H1 (cell line): ENCODE data around the gene HIC2. TPM values are rescaled to one million over a fixed set of nuclear protein-coding genes. Genes with fewer than 3 reads are reported as not detected.
"Not testable (repeated sequence)": the region's sequence is repeated elsewhere in the genome, so short reads cannot be mapped to it uniquely, and the experiment has no call there.

ENCODE experiments used
- CTCF ChIA-PET: fragments of 300-600 bp; sonication (Branson Sonifier 250); formaldehyde crosslinking; loops from one replicate; lab custom pipeline; 2021; ENCODE audit not compliant: partially characterized antibody; lab: Charles Lee
- POLR2A ChIA-PET: fragments of 300-600 bp; sonication (Branson Sonifier 250); formaldehyde crosslinking; loops from one replicate; lab custom pipeline; 2021; ENCODE audit warnings: inconsistent platforms; ENCODE audit not compliant: partially characterized antibody; lab: Charles Lee
- DNase-seq, 2 experiments: peaks; one replicate each; pipeline versions ENCODE4 v3.0.0 to v3.0.0-alpha.2; 2010 to 2022; ENCODE audit warnings: low spot score in 2 of 2, low read depth in 1 of 2, mixed read lengths in 1 of 2
- FAIRE-seq: peaks from 2 replicates; lab custom pipeline; 2011; peaks lifted over from hg19 to GRCh38; lab: Jason Lieb, UNC
- H2AFZ ChIP-seq: 2 replicates; pipeline ENCODE4 v1.8.1; 2012; ENCODE audit warnings: low read length, inconsistent platforms
- H2AK5ac ChIP-seq: 2 replicates; pipeline ENCODE4 v1.6.1; 2013; ENCODE audit warnings: low read depth, low read length
- H2BK120ac ChIP-seq: replicated peaks from 2 replicates; pipeline ENCODE3; 2013; ENCODE audit warnings: low read depth, low read length, inconsistent platforms
- H2BK12ac ChIP-seq: 2 replicates; pipeline ENCODE4 v1.6.1; 2013; ENCODE audit warnings: low read depth, low read length
- H2BK15ac ChIP-seq: 2 replicates; pipeline ENCODE4 v1.6.1; 2013; ENCODE audit warnings: low read length
- H2BK20ac ChIP-seq: 2 replicates; pipeline ENCODE4 v1.6.1; 2013; ENCODE audit warnings: low read length
- H2BK5ac ChIP-seq: 2 replicates; pipeline ENCODE4 v1.6.1; 2013; ENCODE audit warnings: low read depth, low read length
- H3K14ac ChIP-seq: 2 replicates; pipeline ENCODE4 v1.6.1; 2013; ENCODE audit warnings: inconsistent platforms; ENCODE audit not compliant: insufficient read length
- H3K18ac ChIP-seq: 2 replicates; pipeline ENCODE4 v1.6.1; 2013; ENCODE audit warnings: low read length; ENCODE audit errors: extremely low read depth
- H3K23ac ChIP-seq: 2 replicates; pipeline ENCODE4 v1.6.1; 2013; ENCODE audit warnings: inconsistent platforms; ENCODE audit not compliant: insufficient read length
- H3K23me2 ChIP-seq: 2 replicates; pipeline ENCODE4 v1.6.1; 2013; ENCODE audit warnings: low read depth, low read length
- H3K27ac ChIP-seq: 2 replicates; pipeline ENCODE4 v1.6.1; 2011; ENCODE audit warnings: low read depth, low read length, inconsistent platforms
- H3K27me3 ChIP-seq, 4 experiments: replicated peaks in 1 of 4; 1 replicate in 1 of 4; 2 replicates in 3 of 4; pipeline versions ENCODE4 v1.6.1 to v1.8.1; 2011 to 2013; ENCODE audit warnings: low read length in 3 of 4, mild to moderate bottlenecking in 3 of 4, inconsistent platforms in 2 of 4, mixed read lengths in 2 of 4, moderate library complexity in 1 of 4; ENCODE audit not compliant: control insufficient read depth in 3 of 4, insufficient read depth in 3 of 4; ENCODE audit errors: extremely low read depth in 1 of 4
- H3K36me3 ChIP-seq, 4 experiments: 2 replicates each; pipeline versions ENCODE4 v1.6.1 to v1.8.1; 2011 to 2013; ENCODE audit warnings: mild to moderate bottlenecking in 4 of 4, low read length in 3 of 4, moderate library complexity in 2 of 4, control low read depth in 1 of 4, inconsistent platforms in 1 of 4; ENCODE audit not compliant: insufficient read depth in 4 of 4, control insufficient read depth in 2 of 4
- H3K4ac ChIP-seq: replicated peaks from 2 replicates; pipeline ENCODE3; 2013; ENCODE audit warnings: low read length, low read depth, mixed read lengths, inconsistent platforms; ENCODE audit not compliant: insufficient read length
- H3K4me1 ChIP-seq, 4 experiments: replicated peaks in 1 of 4; 1 replicate in 1 of 4; 2 replicates in 3 of 4; pipeline versions ENCODE4 v1.6.1 to v1.8.1; 2011 to 2013; ENCODE audit warnings: low read length in 3 of 4, inconsistent platforms in 2 of 4, mixed read lengths in 1 of 4; ENCODE audit not compliant: insufficient read depth in 4 of 4, control insufficient read depth in 3 of 4
- H3K4me2 ChIP-seq, 2 experiments: 2 replicates each; pipeline versions ENCODE4 v1.6.1 to v1.8.1; 2011 to 2013; ENCODE audit warnings: low read depth in 2 of 2, low read length in 2 of 2, control low read depth in 1 of 2, inconsistent platforms in 1 of 2, mild to moderate bottlenecking in 1 of 2; ENCODE audit not compliant: insufficient read depth in 1 of 2
- H3K4me3 ChIP-seq, 4 experiments: fragments of 200-600, 300-600 bp in 1 of 4; sonication (generic), shearing (Covaris generic), sonication (Bioruptor Twin) in 1 of 4; 2 replicates each; pipeline versions ENCODE4 v1.5.1 to v1.8.1; 2011 to 2016; ENCODE audit warnings: low read length in 4 of 4, low read depth in 3 of 4, control low read depth in 2 of 4, inconsistent platforms in 2 of 4, mild to moderate bottlenecking in 2 of 4, mixed read lengths in 1 of 4, moderate library complexity in 1 of 4; ENCODE audit not compliant: insufficient read depth in 2 of 4; ENCODE audit errors: extremely low read depth in 1 of 4
- H3K56ac ChIP-seq: replicated peaks from 2 replicates; pipeline ENCODE3; 2013; ENCODE audit warnings: low read depth, mild to moderate bottlenecking, mixed read lengths, low read length, inconsistent platforms; ENCODE audit not compliant: insufficient read length
- H3K79me1 ChIP-seq: 2 replicates; pipeline ENCODE4 v1.6.1; 2013; ENCODE audit warnings: low read depth, low read length, control low read depth
- H3K79me2 ChIP-seq, 2 experiments: 2 replicates each; pipeline versions ENCODE4 v1.6.1 to v1.8.1; 2012 to 2013; ENCODE audit warnings: low read length in 2 of 2, mild to moderate bottlenecking in 2 of 2, inconsistent platforms in 1 of 2; ENCODE audit not compliant: insufficient read depth in 2 of 2, control insufficient read depth in 1 of 2
- H3K9ac ChIP-seq, 4 experiments: replicated peaks in 1 of 4; 1 replicate in 1 of 4; 2 replicates in 3 of 4; pipeline versions ENCODE4 v1.6.1 to v1.8.1; 2011 to 2013; ENCODE audit warnings: low read depth in 3 of 4, low read length in 3 of 4, control low read depth in 2 of 4, mild to moderate bottlenecking in 2 of 4, moderate library complexity in 2 of 4, inconsistent platforms in 1 of 4; ENCODE audit errors: extremely low read depth in 1 of 4
- H3K9me3 ChIP-seq, 2 experiments: 2 replicates each; pipeline versions ENCODE4 v1.6.1 to v1.8.1; 2012 to 2013; ENCODE audit warnings: mild to moderate bottlenecking in 2 of 2, moderate library complexity in 2 of 2, control low read depth in 1 of 2, inconsistent platforms in 1 of 2, low read depth in 1 of 2, low read length in 1 of 2, mixed read lengths in 1 of 2; ENCODE audit not compliant: insufficient read depth in 2 of 2
- H4K20me1 ChIP-seq, 2 experiments: replicated peaks in 1 of 2; 2 replicates each; pipeline versions ENCODE3 to v1.8.1; 2011 to 2013; ENCODE audit warnings: inconsistent platforms in 2 of 2, low read length in 2 of 2, mild to moderate bottlenecking in 1 of 2; ENCODE audit not compliant: insufficient read depth in 2 of 2, control insufficient read depth in 1 of 2
- H4K5ac ChIP-seq: 2 replicates; pipeline ENCODE4 v1.6.1; 2013; ENCODE audit warnings: low read length, low read depth, mixed read lengths, inconsistent platforms; ENCODE audit not compliant: insufficient read length
- H4K8ac ChIP-seq: 2 replicates; pipeline ENCODE4 v1.8.0; 2013; ENCODE audit warnings: mild to moderate bottlenecking, moderate library complexity, low read length, inconsistent platforms; ENCODE audit not compliant: insufficient read depth; ENCODE audit errors: extremely low read depth
- H4K91ac ChIP-seq: replicated peaks from 2 replicates; pipeline ENCODE3; 2013; ENCODE audit warnings: low read length, mixed read lengths, inconsistent platforms; ENCODE audit not compliant: insufficient read length
- WGBS, 2 experiments: shearing (Covaris generic) in 1 of 2; methylation state at CpG; one replicate each; pipeline versions ENCODE4 v1.1.6 to v1.1.7; 2013 to 2015; ENCODE audit warnings: low lambda C conversion rate in 2 of 2, mixed read lengths in 2 of 2, inconsistent platforms in 1 of 2, low coverage in 1 of 2, missing lambda C conversion rate in 1 of 2; ENCODE audit not compliant: insufficient replicate concordance in 2 of 2, insufficient coverage in 1 of 2, insufficient read length in 1 of 2; ENCODE audit errors: extremely low coverage in 1 of 2, missing lambda C conversion rate in 1 of 2; 5-methylcytosine and 5-hydroxymethylcytosine counted together
- polyA plus RNA-seq, 7 experiments: library from polyadenylated mRNA; depleted of rRNA in 3 of 7; stranded (reverse) in 5 of 7; unstranded in 2 of 7; fragments of >200 nt in 5 of 7; fragments of 200-250 nt in 2 of 7; gene quantifications; 1 replicate in 5 of 7; 2 replicates in 1 of 7; 4 replicates in 1 of 7; pipeline versions ENCODE4 v1.2.1 to v1.2.3, GENCODE V29; 2011 to 2013; ENCODE audit warnings: missing spikeins in 2 of 7, mixed read lengths in 2 of 7
- total RNA-seq: library from RNA; stranded (reverse); fragmentation: NEBNext Ultra II Directional; extraction: Animal tissue kit (Norgen Biotek cat#: 25700); gene quantifications from 2 replicates; pipeline ENCODE4 v1.2.1, GENCODE V29; 2021

HIC2 gene
- total and polyA plus RNA-seq, 2 of the 8 experiments (the other 6 are each of a cell fraction or from before 2014, with no cell fraction given), result 8.0 to 21.9 TPM

DNA sequence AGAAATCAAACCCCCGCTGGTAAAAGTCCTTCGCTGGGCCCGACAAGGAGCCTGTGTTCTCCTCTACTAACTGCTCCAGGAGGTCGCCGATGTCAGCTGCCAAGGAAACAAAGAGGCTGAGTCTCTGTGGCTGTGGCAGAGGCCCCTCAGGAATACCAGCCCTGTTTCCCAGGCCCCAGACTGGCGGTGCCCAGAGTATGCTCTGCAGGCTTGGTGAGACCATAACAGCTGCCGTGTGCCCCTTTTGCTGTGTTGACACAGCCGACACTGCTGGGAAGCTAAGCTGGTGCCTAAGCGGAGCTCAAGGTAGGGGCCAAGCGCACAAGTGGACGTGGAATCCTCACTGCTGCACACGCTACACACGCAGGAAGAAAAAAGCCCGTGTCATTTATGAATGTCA lies 66.9 kb downstream of the HIC2 start:
- POLR2A ChIA-PET, FAIRE-seq: not testable (repeated sequence)

DNA sequence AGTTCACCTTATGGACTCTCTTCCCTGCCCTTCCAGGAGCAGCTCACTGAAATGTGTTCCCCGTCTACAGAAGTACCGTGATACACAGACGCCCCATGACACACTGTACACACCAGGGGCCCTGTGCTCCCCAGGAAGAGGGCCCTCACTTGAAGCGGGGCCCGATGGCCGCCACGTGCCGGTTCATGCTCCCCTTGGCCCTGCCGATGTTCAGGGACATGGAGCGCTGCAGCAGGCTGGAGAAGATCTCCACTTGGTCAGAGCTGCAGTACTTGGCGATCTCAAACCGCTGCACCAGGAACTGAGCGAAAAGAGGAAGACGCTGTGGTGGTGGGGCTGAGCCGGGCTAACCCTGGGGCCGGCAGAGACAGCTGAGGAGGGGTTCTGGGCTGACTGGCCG lies 70.6 kb downstream of the HIC2 start:
- H2BK15ac ChIP-seq, DNase-seq, H3K4me1 ChIP-seq, H3K4ac ChIP-seq, H2BK12ac ChIP-seq, H3K23me2 ChIP-seq, H4K8ac ChIP-seq, H3K9ac ChIP-seq, H3K4me2 ChIP-seq, H3K79me2 ChIP-seq, H3K36me3 ChIP-seq, H3K23ac ChIP-seq, H3K9me3 ChIP-seq, H3K79me1 ChIP-seq, H3K56ac ChIP-seq, H3K4me3 ChIP-seq, H4K20me1 ChIP-seq, H2BK20ac ChIP-seq, H4K5ac ChIP-seq, POLR2A ChIA-PET, H2BK120ac ChIP-seq, H3K27ac ChIP-seq, H3K14ac ChIP-seq, H2AK5ac ChIP-seq, CTCF ChIA-PET, H3K18ac ChIP-seq, H4K91ac ChIP-seq, H2AFZ ChIP-seq, H2BK5ac ChIP-seq, FAIRE-seq, H3K27me3 ChIP-seq: not testable (repeated sequence)
- WGBS, 2 experiments, result 100% methylated on average over 1 of the region's 17 CpGs; no CpG with 5 or more reads in 1 of the 2 experiments

More for the DNA sequence above, 66.9 kb downstream of the HIC2 start:
- H3K9ac ChIP-seq, H2AK5ac ChIP-seq, H4K20me1 ChIP-seq, DNase-seq, H3K4me1 ChIP-seq, H3K23ac ChIP-seq, H3K79me2 ChIP-seq, H2BK5ac ChIP-seq, CTCF ChIA-PET, H2AFZ ChIP-seq, H3K14ac ChIP-seq, H3K36me3 ChIP-seq, H2BK12ac ChIP-seq, H3K18ac ChIP-seq, H4K5ac ChIP-seq, H3K56ac ChIP-seq, H3K23me2 ChIP-seq, H3K27ac ChIP-seq, H2BK20ac ChIP-seq, H2BK120ac ChIP-seq, H3K9me3 ChIP-seq, H4K8ac ChIP-seq, H3K4me2 ChIP-seq, H2BK15ac ChIP-seq, H4K91ac ChIP-seq, H3K4ac ChIP-seq, H3K4me3 ChIP-seq, H3K27me3 ChIP-seq, H3K79me1 ChIP-seq: not testable (repeated sequence)
- WGBS, 2 experiments, result 94% methylated on average over 6 of the region's 14 CpGs; no CpG with 5 or more reads in 1 of the 2 experiments
